SK-N-SH treated with all-trans-retinoic acid at 6 μM for 48 hours (cell line): ENCODE results near the gene FAM229B.

Experiments used
- BACH2 ChIP-seq: fragments of 250-450 bp; sonication (Bioruptor Pico); IDR thresholded peaks from 2 replicates; pipeline ENCODE4 v1.9.0; 2021; ENCODE audit warnings: mild to moderate bottlenecking, borderline replicate concordance
- GLIS3 ChIP-seq: fragments of 250-450 bp; sonication (Bioruptor Pico); IDR thresholded peaks from 2 replicates; pipeline ENCODE4 v1.5.0; 2020; ENCODE audit warnings: mild to moderate bottlenecking, moderate library complexity
- OSR1 ChIP-seq: fragments of 250-450 bp; sonication (Bioruptor Pico); IDR thresholded peaks from 2 replicates; pipeline ENCODE4 v1.8.0; 2022; ENCODE audit warnings: moderate library complexity, mild to moderate bottlenecking, inconsistent platforms

DNA sequence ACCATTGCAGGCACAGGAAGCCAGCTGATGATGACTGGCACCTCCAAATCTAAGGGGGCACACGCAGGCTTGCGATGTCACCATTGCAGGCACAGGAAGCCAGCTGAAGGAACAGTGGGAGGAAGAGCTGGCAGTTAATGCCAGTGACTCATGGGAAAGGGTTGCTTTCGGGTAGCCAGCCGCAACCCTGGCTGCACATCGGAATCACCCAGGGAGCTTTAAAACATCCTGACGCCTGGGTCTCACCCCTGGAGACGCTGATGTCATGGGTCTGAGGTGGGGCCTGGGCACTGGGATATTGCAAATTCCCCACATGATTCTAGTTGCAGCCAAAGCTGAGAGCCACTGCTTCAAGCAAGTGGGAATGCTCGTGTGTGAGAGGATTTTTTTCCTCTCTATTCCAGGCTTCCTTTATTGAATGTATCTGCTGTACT lies 49.6 kb upstream of the FAM229B start:
- no peak for TF ChIP-seq BACH2 (CRISPR knock-in tag)
- no peak for TF ChIP-seq GLIS3 (CRISPR knock-in tag)
- TF ChIP-seq OSR1 (CRISPR knock-in tag) = no peak
